MM.1S (cell line): ENCODE data around the gene TBPL2.

ENCODE experiments used
- EZH2 ChIP-seq: fragments of 300-600 bp; sonication (generic); optimal IDR thresholded peaks from 2 replicates; pipeline ENCODE3; 2017; ENCODE audit warnings: low read depth, mild to moderate bottlenecking, antibody characterized with exemption, low read length, mixed read lengths
- TF ChIP-seq, protein P1 (sequence below): fragments of 300-600 bp; sonication (generic); IDR thresholded peaks from 2 replicates; pipeline ENCODE4 v1.5.1; 2016; ENCODE audit warnings: antibody characterized with exemption, low read length, mixed read lengths

DNA sequence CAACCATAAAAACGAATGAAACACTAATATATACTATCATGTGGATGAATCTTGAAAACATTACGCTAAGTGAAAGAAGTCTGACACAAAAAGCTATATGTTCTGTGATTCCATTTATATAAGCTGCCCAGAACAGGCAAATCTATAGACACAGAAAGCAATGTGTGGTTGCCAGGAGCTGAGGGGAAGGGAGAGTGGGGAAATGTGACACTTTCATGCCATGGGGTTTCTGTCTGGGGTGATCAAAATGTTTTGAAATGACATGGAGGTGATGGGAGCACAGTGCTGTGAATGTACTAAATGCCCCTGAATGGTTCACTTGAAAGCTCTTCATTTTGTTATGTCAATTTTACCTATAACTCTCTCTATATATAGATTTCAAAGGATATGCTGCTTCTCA, 58.9 kb downstream of the TBPL2 start:
- no peak for TF ChIP-seq EZH2
- TF ChIP-seq, protein P1, sequence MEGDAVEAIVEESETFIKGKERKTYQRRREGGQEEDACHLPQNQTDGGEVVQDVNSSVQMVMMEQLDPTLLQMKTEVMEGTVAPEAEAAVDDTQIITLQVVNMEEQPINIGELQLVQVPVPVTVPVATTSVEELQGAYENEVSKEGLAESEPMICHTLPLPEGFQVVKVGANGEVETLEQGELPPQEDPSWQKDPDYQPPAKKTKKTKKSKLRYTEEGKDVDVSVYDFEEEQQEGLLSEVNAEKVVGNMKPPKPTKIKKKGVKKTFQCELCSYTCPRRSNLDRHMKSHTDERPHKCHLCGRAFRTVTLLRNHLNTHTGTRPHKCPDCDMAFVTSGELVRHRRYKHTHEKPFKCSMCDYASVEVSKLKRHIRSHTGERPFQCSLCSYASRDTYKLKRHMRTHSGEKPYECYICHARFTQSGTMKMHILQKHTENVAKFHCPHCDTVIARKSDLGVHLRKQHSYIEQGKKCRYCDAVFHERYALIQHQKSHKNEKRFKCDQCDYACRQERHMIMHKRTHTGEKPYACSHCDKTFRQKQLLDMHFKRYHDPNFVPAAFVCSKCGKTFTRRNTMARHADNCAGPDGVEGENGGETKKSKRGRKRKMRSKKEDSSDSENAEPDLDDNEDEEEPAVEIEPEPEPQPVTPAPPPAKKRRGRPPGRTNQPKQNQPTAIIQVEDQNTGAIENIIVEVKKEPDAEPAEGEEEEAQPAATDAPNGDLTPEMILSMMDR = no peak
